GM23248 (cell line): ENCODE measurements around the gene FAM13C. TPM values are rescaled to one million over a fixed set of nuclear protein-coding genes. Genes with fewer than 3 reads are reported as not detected.

Source experiments
- DNase-seq: peaks from one replicate; pipeline ENCODE4 v3.0.0-alpha.2; 2015
- H2AFZ ChIP-seq: fragments of 200-600 bp; sonication (generic); 2 replicates; pipeline ENCODE4 v1.6.1; 2016; ENCODE audit warnings: antibody characterized with exemption
- H3F3A ChIP-seq: fragments of 200-600 bp; sonication (generic); 2 replicates; pipeline ENCODE4 v1.6.1; 2016; ENCODE audit warnings: mild to moderate bottlenecking, antibody characterized with exemption, mixed run types; ENCODE audit not compliant: insufficient read depth
- H3K27ac ChIP-seq: fragments of 200-600 bp; sonication (generic); 2 replicates; pipeline ENCODE4 v1.5.1; 2016; ENCODE audit warnings: mild to moderate bottlenecking
- H3K27me3 ChIP-seq: fragments of 200-600 bp; sonication (generic); replicated peaks from 2 replicates; pipeline ENCODE4 v1.6.1; 2016; ENCODE audit warnings: mild to moderate bottlenecking; ENCODE audit not compliant: insufficient read depth
- H3K36me3 ChIP-seq: fragments of 200-600 bp; sonication (generic); 2 replicates; pipeline ENCODE4 v1.6.1; 2016; ENCODE audit warnings: low read depth, mild to moderate bottlenecking
- H3K4me1 ChIP-seq: fragments of 200-600 bp; sonication (generic); 2 replicates; pipeline ENCODE4 v1.6.1; 2016; ENCODE audit warnings: mild to moderate bottlenecking; ENCODE audit not compliant: insufficient read depth
- H3K4me2 ChIP-seq: fragments of 200-600 bp; sonication (generic); one replicate; pipeline ENCODE4 v1.6.1; 2016; ENCODE audit warnings: mild to moderate bottlenecking; ENCODE audit not compliant: unreplicated experiment
- H3K4me3 ChIP-seq: fragments of 200-600 bp; sonication (generic); 2 replicates; pipeline ENCODE4 v1.5.1; 2016; ENCODE audit warnings: mild to moderate bottlenecking
- H3K79me2 ChIP-seq: fragments of 200-600 bp; sonication (generic); 2 replicates; pipeline ENCODE4 v1.6.1; 2016; ENCODE audit warnings: mild to moderate bottlenecking; ENCODE audit not compliant: insufficient read depth
- H3K9ac ChIP-seq: fragments of 200-600 bp; sonication (generic); 2 replicates; pipeline ENCODE4 v1.6.1; 2016; ENCODE audit warnings: mild to moderate bottlenecking
- H3K9me2 ChIP-seq: fragments of 200-600 bp; sonication (generic); 2 replicates; pipeline ENCODE4 v1.6.1; 2016; ENCODE audit warnings: mixed run types, mild to moderate bottlenecking, moderate library complexity; ENCODE audit not compliant: insufficient read depth
- H3K9me3 ChIP-seq: fragments of 200-600 bp; sonication (generic); one replicate; pipeline ENCODE4 v1.6.1; 2017; ENCODE audit warnings: low read depth
- H4K20me1 ChIP-seq: fragments of 200-600 bp; sonication (generic); 2 replicates; pipeline ENCODE4 v1.6.0; 2016; ENCODE audit not compliant: insufficient read depth
- EZH2 ChIP-seq: fragments of 200-600 bp; sonication (generic); IDR thresholded peaks from 2 replicates; pipeline ENCODE4 v1.6.1; 2018; ENCODE audit warnings: antibody characterized with exemption, mild to moderate bottlenecking; ENCODE audit not compliant: insufficient read depth, poor library complexity, severe bottlenecking
- EZH2phosphoT487 ChIP-seq: fragments of 200-600 bp; sonication (generic); IDR thresholded peaks from 2 replicates; pipeline ENCODE4 v1.6.1; 2018; ENCODE audit warnings: antibody characterized with exemption, moderate library complexity, mild to moderate bottlenecking, low read depth; ENCODE audit not compliant: insufficient read depth
- WGBS, 2 experiments: methylation state at CpG; one replicate each; pipeline ENCODE4 v1.1.6; 2015 to 2017; ENCODE audit warnings: low lambda C conversion rate in 2 of 2, low coverage in 1 of 2; ENCODE audit errors: missing lambda C conversion rate in 2 of 2; 5-methylcytosine and 5-hydroxymethylcytosine counted together
- in situ Hi-C: fragments of 300-500 bp; cut with MboI; formaldehyde crosslinking; loops from 2 replicates; pipeline ENCODE4 v1.15.0; 2020
- polyA plus RNA-seq: library from polyadenylated mRNA; unstranded; fragments of >200 nt; fragmentation: Nextera tagmentation; extraction: Ambion mirVana; gene quantifications from 2 replicates; pipeline ENCODE4 v1.2.1, GENCODE V29; 2016
- total RNA-seq: library from RNA; depleted of rRNA; stranded (reverse); fragments of >200 nt; shearing (Covaris generic); gene quantifications from 2 replicates; pipeline ENCODE4 v1.2.3, GENCODE V29; 2014

Gene FAM13C
- total and polyA plus RNA-seq, 2 experiments from 2014 or later = 0.54 to 0.56 TPM

DNA sequence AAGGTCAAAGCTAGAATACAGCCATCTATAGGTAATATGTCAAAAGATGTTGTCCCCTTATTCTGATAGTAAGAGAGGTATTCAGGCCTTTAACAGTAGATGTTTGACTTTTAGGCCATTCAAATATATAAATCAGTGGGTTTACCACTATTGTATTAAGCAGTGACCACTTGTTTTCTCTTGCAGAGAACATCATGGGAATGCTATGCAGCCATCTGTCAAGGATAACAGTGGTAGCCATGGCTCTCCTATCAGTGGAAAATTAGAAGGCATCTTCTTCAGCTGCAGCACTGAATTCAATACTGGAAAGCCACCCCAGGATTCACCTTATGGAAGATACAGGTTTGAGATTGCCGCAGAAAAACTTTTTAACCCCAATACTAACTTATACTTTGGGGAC is 117.5 kb downstream of the FAM13C start:
- Histone ChIP-seq H3K27ac (no peak overlapping the region), H3K9me3 (no peaks in the 10 kb centered on the region), H3K79me2 (no peaks in the 10 kb centered on the region), H3K4me1 (no peaks in the 10 kb centered on the region), H3F3A (no peaks in the 10 kb centered on the region), H3K9ac (no peak overlapping the region), H3K4me3 (no peak overlapping the region), H3K4me2 (no peak overlapping the region), H3K9me2 (no peaks in the 10 kb centered on the region), H4K20me1 (no peaks in the 10 kb centered on the region), H3K27me3 (no peaks in the 10 kb centered on the region), H2AFZ (no peak overlapping the region), H3K36me3 (no peaks in the 10 kb centered on the region)
- WGBS, 2 experiments = 76 to 77% methylated on average over 1 of the region's 1 CpG
- DNase-seq = no peak
- in situ Hi-C loops = loop anchor here (5.0 kb wide), 1 partner anchor 327 kb away; no protein-coding TSS in a partner anchor
- TF ChIP-seq EZH2phosphoT487 (no peak), EZH2 (no peak)

DNA sequence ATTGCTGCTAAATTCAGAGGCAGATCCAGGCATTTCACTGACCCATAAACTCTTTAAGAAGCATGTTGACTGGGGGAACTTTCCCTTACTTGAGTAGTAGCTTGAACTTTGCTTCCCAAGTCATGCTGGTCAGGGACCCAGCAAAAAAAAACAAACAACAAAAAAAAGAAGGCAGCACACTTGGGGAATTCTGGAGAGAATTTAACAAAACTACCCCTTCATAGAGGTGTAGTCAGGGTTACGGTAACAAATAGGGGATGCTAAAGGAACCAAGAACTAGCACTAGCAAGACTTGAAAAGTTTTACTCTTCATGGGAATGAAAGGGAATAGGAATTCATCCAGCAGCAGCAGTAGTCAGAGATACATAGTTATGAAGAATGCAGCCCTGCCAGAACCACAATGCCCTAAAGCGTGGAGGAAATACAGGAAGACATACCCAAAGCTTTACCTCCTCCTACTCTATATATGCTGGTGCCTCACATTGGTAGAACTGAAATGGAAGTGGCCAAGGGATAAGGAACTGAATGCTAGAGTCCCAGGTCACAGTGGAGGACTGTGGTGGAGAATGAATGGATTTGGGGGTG is 118.6 kb downstream of the FAM13C start:
- H3K79me2 ChIP-seq = no peaks in the 10 kb centered on the region
- no peaks in the 10 kb centered on the region for H3K9me2 ChIP-seq
- no peaks in the 10 kb centered on the region for H3K27me3 ChIP-seq
- H3K4me1 ChIP-seq = no peaks in the 10 kb centered on the region
- in situ Hi-C loops = loop anchor here (5.0 kb wide), 1 partner anchor 329 kb away; no protein-coding TSS in a partner anchor
- no peak overlapping the region for H3K9ac ChIP-seq
- TF ChIP-seq EZH2 (no peak), EZH2phosphoT487 (no peak)
- H3K4me3 ChIP-seq = no peak overlapping the region
- H3K9me3 ChIP-seq = no peaks in the 10 kb centered on the region
- no peaks in the 10 kb centered on the region for H3F3A ChIP-seq
- H2AFZ ChIP-seq = no peak overlapping the region
- no peaks in the 10 kb centered on the region for H4K20me1 ChIP-seq
- H3K27ac ChIP-seq = no peak overlapping the region
- 78 to 86% methylated on average over 2 of the region's 2 CpGs for WGBS, 2 experiments
- no peak for DNase-seq
- H3K36me3 ChIP-seq = no peaks in the 10 kb centered on the region
- H3K4me2 ChIP-seq = no peak overlapping the region

DNA sequence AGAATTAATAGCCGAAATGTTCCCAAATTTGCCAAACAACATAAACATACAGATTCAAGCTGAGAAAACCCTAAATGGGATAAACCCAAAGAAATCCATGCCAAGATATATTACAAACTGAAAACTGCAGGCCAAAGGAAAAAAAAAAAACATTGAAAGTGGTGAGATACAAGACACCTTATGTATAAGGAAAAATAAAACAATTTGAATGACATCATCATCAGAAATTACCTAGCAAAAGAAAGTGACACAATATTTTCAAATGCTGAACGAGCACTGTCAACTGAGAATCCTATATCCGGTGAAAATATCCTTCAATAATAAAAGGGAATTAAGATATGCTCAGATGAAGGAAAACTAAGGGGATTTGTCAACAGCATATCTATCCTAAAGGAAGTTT is 119.4 kb downstream of the FAM13C start:
- Histone ChIP-seq H3K79me2 (no peaks in the 10 kb centered on the region), H3K27ac (no peak overlapping the region), H3K4me2 (no peak overlapping the region), H3K9ac (no peak overlapping the region), H2AFZ (no peak overlapping the region), H4K20me1 (no peaks in the 10 kb centered on the region), H3K36me3 (no peaks in the 10 kb centered on the region), H3K9me3 (no peaks in the 10 kb centered on the region), H3K4me1 (no peaks in the 10 kb centered on the region), H3K9me2 (no peaks in the 10 kb centered on the region), H3K4me3 (no peak overlapping the region), H3F3A (no peaks in the 10 kb centered on the region), H3K27me3 (no peaks in the 10 kb centered on the region)
- 92 to 93% methylated on average over 3 of the region's 3 CpGs for WGBS, 2 experiments
- no peak for DNase-seq
- in situ Hi-C loops = loop anchor here (5.0 kb wide), 1 partner anchor 329 kb away; no protein-coding TSS in a partner anchor
- no peak for TF ChIP-seq EZH2
- TF ChIP-seq EZH2phosphoT487 = no peak

GRCh38 chr10:59242057-59242456 is 120.3 kb downstream of the FAM13C start:
- in situ Hi-C loops = loop anchor here (5.0 kb wide), 1 partner anchor 330 kb away; no protein-coding TSS in a partner anchor
- no peaks in the 10 kb centered on the region for H3F3A ChIP-seq
- no peaks in the 10 kb centered on the region for H4K20me1 ChIP-seq

More at GRCh38 chr10:59242057-59242456, 120.3 kb downstream of the FAM13C start:
- H3K9me2 ChIP-seq = no peaks in the 10 kb centered on the region
- no peak overlapping the region for H3K4me3 ChIP-seq
- WGBS, 2 experiments = 83 to 94% methylated on average over 1 of the region's 1 CpG
- no peak overlapping the region for H3K27ac ChIP-seq
- no peaks in the 10 kb centered on the region for H3K4me1 ChIP-seq
- no peaks in the 10 kb centered on the region for H3K79me2 ChIP-seq
- no peaks in the 10 kb centered on the region for H3K36me3 ChIP-seq
- H3K9ac ChIP-seq = no peak overlapping the region
- H2AFZ ChIP-seq = no peak overlapping the region
- H3K27me3 ChIP-seq = no peaks in the 10 kb centered on the region
- DNase-seq = no peak
- TF ChIP-seq EZH2 (no peak), EZH2phosphoT487 (no peak)
- no peak overlapping the region for H3K4me2 ChIP-seq
- no peaks in the 10 kb centered on the region for H3K9me3 ChIP-seq
